ENCODE data around the gene FGFR2.

DNA sequence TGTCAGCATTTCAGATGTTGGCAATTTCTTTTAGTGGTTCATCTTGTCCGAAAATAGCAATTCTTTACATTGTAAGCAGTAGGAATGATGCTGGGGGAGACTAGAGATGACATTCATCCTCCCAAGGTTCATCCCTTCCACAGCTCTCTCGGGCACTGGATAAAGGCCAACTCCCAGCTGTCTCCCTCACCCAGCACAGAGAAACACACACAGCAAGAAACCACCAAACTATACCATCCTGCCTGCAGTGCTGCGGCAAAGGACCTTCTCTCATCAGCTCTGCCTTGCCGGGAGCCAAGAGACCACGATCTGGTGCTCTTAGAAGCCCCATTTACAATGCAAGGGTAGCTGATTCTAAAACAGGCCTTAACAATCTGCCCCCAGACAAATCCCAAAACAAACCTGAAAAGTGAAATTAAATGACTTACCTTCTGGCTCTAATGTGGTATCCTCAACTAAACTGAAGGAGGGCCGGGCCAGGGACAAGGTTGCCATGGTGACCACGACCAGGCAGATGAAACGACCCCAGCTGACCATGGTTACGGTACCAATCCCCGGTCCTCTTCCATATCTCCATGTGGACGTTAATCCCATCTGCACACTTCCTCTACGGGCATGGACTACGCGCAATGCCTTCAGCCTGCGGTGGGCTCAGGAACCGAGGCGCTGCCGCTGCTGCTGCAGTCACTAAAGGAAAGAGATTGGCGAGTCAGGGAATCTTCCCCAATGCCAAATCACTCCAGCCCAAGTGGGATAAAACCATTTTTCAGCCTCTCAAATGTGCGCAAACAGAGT, 4.8 kb downstream of the FGFR2 start:
- TF ChIP-seq, protein P1, sequence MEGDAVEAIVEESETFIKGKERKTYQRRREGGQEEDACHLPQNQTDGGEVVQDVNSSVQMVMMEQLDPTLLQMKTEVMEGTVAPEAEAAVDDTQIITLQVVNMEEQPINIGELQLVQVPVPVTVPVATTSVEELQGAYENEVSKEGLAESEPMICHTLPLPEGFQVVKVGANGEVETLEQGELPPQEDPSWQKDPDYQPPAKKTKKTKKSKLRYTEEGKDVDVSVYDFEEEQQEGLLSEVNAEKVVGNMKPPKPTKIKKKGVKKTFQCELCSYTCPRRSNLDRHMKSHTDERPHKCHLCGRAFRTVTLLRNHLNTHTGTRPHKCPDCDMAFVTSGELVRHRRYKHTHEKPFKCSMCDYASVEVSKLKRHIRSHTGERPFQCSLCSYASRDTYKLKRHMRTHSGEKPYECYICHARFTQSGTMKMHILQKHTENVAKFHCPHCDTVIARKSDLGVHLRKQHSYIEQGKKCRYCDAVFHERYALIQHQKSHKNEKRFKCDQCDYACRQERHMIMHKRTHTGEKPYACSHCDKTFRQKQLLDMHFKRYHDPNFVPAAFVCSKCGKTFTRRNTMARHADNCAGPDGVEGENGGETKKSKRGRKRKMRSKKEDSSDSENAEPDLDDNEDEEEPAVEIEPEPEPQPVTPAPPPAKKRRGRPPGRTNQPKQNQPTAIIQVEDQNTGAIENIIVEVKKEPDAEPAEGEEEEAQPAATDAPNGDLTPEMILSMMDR (IDR thresholded peaks at IDR 0.05): no peak
- TF ChIP-seq EP300 (IDR thresholded peaks at IDR 0.05): no peak

Data from tibial nerve (tissue), 4 donors.